AG04449 (cell line): ENCODE data around the gene ZNF785.
A peak's percentile ranks its signal among the peaks of the same experiment; 100 is the strongest.
"Not testable (repeated sequence)": the region's sequence is repeated elsewhere in the genome, so short reads cannot be mapped to it uniquely, and the experiment has no call there.

Experiments
- CTCF ChIA-PET: fragments of 350-600 bp; formaldehyde crosslinking; extraction: SDS; loops from one replicate; lab custom pipeline; 2021; ENCODE audit warnings: antibody characterized with exemption; lab: Yijun Ruan, JAX
- POLR2A ChIA-PET: fragments of 400-600, 350-600 bp; formaldehyde crosslinking; extraction: SDS; loops from one replicate; lab custom pipeline; 2020; ENCODE audit warnings: antibody characterized with exemption, inconsistent platforms; lab: Yijun Ruan, JAX
- DNase-seq: peaks from one replicate; pipeline ENCODE4 v3.0.0-alpha.2; 2010; ENCODE audit warnings: low read depth, low spot score
- H3K4me3 ChIP-seq: 2 replicates; pipeline ENCODE4 v1.5.1; 2011; ENCODE audit warnings: low read depth, mild to moderate bottlenecking, control low read depth, low read length
- TF ChIP-seq, protein P1 (sequence below): IDR thresholded peaks from one replicate; pipeline ENCODE4 v1.5.1; 2011; ENCODE audit warnings: mild to moderate bottlenecking, moderate library complexity, low read length, control low read depth, inconsistent platforms; ENCODE audit not compliant: insufficient read depth; ENCODE audit errors: missing control alignments

Gene ZNF785

DNA sequence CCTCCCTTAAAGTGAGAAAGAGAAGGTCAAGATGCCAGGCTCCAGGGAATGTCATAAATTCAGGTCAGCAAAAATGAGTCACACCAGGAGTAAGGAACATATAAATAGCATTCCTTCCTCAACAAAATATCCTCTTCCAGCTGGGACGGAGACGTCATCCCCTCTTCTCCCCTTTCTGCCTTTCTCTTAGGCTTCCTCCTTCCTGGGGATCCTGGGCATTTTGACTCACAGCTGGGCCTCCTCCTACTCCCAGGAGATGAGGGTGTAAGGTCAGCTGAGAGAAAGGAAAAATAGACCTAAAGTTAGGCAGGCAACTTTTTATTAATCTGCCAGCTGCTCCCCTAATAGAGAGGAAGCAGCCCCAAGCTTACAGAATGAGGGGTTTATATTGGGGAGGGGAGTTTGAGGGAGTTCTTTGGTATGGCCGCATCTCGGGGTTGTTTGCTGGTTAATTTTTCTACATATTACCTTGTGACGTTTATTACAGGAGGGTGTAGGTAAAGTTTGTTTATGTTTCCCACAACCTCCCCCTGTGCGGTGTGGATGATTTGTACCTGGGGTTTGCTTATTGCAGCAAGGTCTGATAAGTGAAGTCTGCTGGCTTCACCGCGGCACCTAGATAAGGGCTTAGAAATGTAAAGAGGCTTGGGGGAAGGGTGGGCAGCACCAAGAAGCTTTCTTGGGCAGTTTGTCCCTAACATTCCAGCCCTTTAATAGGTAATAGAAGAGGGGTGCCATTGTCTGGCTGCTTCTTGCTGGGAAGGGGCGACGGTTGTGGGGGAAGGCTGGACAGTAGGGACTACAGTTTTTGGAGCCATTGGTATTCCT lies 43.8 kb downstream of the ZNF785 start:
- DNase-seq = no peak
- POLR2A ChIA-PET = interaction anchor here (0.6 kb wide), 1 partner anchor 12 kb away, joined by 3 read pairs; no protein-coding TSS in a partner anchor
- no peak overlapping the region for H3K4me3 ChIP-seq
- TF ChIP-seq, protein P1, sequence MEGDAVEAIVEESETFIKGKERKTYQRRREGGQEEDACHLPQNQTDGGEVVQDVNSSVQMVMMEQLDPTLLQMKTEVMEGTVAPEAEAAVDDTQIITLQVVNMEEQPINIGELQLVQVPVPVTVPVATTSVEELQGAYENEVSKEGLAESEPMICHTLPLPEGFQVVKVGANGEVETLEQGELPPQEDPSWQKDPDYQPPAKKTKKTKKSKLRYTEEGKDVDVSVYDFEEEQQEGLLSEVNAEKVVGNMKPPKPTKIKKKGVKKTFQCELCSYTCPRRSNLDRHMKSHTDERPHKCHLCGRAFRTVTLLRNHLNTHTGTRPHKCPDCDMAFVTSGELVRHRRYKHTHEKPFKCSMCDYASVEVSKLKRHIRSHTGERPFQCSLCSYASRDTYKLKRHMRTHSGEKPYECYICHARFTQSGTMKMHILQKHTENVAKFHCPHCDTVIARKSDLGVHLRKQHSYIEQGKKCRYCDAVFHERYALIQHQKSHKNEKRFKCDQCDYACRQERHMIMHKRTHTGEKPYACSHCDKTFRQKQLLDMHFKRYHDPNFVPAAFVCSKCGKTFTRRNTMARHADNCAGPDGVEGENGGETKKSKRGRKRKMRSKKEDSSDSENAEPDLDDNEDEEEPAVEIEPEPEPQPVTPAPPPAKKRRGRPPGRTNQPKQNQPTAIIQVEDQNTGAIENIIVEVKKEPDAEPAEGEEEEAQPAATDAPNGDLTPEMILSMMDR = no peak
- CTCF ChIA-PET = interaction anchor here (0.8 to 1.8 kb wide), 4 partner anchors 15 to 94 kb away, joined by 3 to 7 read pairs (median 4); no protein-coding TSS in a partner anchor

DNA sequence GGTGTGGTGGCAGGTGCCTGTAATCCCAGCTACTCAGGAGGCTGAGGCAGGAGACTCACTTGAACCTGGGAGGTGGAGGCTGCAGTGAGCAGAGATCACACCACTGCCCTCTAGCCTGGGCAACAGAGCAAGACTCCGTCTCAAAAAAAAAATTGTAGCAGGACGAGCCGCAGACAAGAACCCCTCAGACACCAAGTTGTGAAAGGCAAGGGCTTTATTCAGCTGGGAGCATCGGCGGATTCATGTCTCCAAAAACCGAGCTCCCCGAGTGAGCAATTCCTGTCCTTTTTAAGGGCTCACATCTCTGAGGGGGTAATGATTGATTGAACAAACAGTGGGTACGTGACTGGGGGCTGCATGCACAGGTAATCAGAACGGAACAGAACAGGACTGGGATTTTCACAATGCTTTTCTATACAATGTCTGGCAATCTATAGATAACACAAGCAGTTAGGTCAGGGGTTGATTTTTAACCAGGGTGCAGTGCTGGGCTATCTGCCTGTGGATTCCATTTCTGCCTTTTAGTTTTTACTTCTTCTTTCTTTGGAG lies 44.5 kb downstream of the ZNF785 start:
- H3K4me3 ChIP-seq, DNase-seq: not testable (repeated sequence)
- POLR2A ChIA-PET = interaction anchor here (0.6 kb wide), 1 partner anchor 12 kb away, joined by 3 read pairs; no protein-coding TSS in a partner anchor
- CTCF ChIA-PET = interaction anchor here (1.1 to 1.8 kb wide), 6 partner anchors 9 to 131 kb away, joined by 3 to 7 read pairs (median 4); no protein-coding TSS in a partner anchor

DNA sequence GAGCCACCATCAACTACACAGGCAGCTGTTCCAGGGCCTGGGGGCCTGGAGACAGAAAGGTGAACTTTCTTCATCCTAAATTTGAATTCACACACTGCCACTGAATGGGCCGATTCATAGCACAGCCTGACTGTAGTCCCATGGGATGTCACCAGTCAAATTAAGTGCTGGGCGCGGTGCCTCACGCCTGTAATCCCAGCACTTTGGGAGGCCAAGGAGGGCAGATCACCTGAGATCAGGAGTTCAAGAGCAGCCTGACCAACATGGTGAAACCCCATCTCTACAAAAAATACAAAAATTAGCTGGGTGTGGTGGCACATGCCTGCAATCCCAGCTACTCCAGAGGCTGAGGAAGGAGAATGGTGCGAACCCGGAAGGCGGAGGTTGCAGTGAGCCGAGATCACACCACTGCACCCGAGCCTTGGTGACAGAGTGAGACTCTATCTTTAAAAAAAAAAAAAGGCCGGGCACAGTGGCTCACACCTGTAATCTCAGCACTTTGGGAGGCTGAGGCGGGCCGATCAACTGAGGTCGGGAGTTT lies 45.4 kb downstream of the ZNF785 start:
- CTCF ChIA-PET = interaction anchor here (1.1 to 1.8 kb wide), 5 partner anchors 10 to 130 kb away, joined by 3 to 5 read pairs (median 3); no protein-coding TSS in a partner anchor
- H3K4me3 ChIP-seq, POLR2A ChIA-PET, DNase-seq: not testable (repeated sequence)

DNA sequence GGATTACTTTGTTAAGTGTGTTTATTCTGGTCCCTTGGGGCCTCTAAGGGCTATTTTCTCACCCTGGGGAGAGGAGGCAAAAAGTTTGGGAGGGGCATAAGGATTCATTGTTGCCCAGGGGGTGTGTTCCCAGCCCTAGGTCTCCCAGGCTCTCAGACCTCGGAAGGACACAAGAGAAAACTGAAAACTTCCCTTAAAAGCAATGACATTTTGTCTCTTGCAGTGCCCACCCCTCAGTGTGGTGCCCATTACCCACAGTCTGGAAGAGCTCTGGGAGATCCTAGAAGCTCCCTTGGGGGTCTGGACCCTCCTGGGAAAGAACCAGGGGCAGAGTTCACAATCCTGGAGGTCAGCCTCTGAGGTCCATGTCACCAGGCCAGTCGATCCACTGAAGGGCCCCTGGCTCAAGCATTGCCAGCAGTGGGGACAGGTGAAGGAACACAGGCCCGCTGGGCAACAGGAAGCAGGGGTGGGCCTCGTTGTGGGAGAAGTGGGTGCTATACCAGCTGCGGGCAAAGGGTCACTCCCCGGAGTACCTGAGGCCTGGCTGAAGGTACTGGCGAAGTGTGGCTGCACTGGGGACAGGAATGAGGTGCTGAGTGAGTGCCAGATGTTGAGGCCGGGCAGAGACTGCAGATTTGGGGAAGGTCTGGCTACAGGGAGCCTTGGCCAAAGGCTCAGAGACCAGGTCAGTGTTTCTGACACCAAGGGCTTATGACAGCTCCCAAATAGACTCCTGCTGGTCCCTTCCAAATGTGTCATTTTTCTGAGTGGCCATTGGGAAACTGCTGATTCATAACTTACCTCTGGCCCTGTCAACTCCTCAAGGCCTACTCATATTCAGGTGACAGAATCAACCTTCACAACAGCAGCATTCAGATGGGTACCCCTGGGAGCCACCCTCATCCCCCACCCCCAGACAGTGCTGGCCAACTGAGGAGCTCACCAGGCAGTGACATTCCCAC lies 46.2 kb downstream of the ZNF785 start:
- TF ChIP-seq, protein P1 = no peak
- ChIA-PET CTCF (interaction anchor here (1.5 to 1.8 kb wide), 2 partner anchors 10 to 96 kb away, joined by 3 to 5 read pairs; no protein-coding TSS in a partner anchor), POLR2A (interaction anchor here (0.5 kb wide), 1 partner anchor 20 kb away, joined by 3 read pairs; no protein-coding TSS in a partner anchor)
- DNase-seq = no peak
- no peak overlapping the region for H3K4me3 ChIP-seq

DNA sequence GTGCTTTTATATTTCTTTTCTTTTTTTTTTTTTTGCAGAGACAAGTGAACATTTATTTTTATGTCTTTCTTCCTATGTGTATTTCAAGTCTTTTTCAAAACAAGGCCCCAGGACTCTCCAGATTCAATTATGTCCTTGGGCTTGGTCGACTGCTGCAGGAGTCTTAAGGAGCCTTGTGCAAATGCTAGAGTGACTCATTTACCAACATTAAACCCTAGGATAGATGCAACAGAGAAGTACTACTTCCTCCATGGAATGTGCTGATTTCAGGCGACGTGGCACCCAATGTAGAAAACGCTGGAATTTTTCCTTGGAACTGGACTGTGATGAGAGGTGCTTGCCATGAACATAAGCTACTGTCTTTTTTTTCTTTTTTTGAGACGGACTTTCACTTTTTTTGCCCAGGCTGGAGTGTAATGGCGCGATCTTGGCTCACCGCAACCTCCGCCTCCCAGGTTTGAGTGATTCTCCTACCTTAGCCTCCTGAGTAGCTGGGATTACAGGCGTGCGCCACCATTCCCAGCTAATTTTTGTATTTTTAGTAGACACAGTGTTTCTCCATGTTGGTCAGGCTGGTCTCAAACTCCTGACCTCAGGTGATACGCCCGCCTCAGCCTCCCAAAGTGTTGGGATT lies 49.0 kb downstream of the ZNF785 start:
- CTCF ChIA-PET = interaction anchor here (1.1 to 2.9 kb wide), 24 partner anchors 8 to 161 kb away, joined by 3 to 27 read pairs (median 7); partner anchors contain the start of genes DCTPP1, ZNF764, ZNF768 and ZNF785
- DNase-seq, POLR2A ChIA-PET, H3K4me3 ChIP-seq: not testable (repeated sequence)

DNA sequence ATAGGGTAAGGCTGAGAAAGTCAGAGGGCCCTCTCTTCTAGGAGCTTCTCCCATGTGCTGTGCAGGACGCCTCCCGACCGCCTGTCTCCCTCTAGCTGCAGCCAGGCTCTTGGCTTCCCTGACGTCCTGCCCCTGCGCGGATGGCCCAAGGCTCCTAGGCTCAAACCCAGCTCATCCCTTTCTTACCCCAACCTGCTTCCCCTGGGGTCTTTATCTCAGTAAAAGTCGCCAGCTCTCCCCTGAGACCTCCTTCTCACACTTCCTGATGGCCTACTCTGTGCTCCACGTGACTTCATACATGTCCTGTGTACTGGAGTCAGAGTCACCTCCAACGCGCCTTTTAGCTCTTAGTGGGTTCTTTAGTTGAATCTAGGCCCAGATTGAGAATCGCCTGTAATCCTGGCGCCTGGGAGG lies 49.7 kb downstream of the ZNF785 start:
- ChIA-PET CTCF (interaction anchor here (0.8 to 2.9 kb wide), 32 partner anchors 8 to 161 kb away, joined by 3 to 27 read pairs (median 6); partner anchors contain the start of genes DCTPP1, ZNF688, ZNF764 and ZNF768), POLR2A (interaction anchor here (0.7 to 2.1 kb wide), 6 partner anchors 9 to 118 kb away, joined by 3 to 6 read pairs (median 4); partner anchors contain the start of genes SEPHS2, ZNF689 and ZNF764)
- TF ChIP-seq, protein P1 = peak; percentile 82
- no peak for DNase-seq
- H3K4me3 ChIP-seq = peak overlapping the region; percentile 70
